Stimulated activated CD8-positive, alpha-beta memory T cell treated with anti-CD3 and anti-CD28 coated beads, Interleukin-2, amount 100 ng/mL, for 48 hours (primary cell): Measurements from ENCODE around the gene DBF4B.
"Not testable (repeated sequence)": the region's sequence is repeated elsewhere in the genome, so short reads cannot be mapped to it uniquely, and the experiment has no call there.

ENCODE experiments used
- DNase-seq, 2 donors: peaks; one replicate each; pipeline ENCODE4 v3.0.0-alpha.2; 2020; ENCODE audit warnings: low read depth in 2 of 2

Gene DBF4B

GRCh38 chr17:44734272-44734671 lies 25.8 kb downstream of the DBF4B start:
- no peak for DNase-seq

GRCh38 chr17:44736551-44737240 lies 28.2 kb downstream of the DBF4B start:
- no peak for DNase-seq

GRCh38 chr17:44738214-44738906 lies 29.9 kb downstream of the DBF4B start:
- DNase-seq = no peak

- DNase-seq = no peak
Observed at GRCh38 chr17:44741316-44741715, 32.9 kb downstream of the DBF4B start.

- no peak for DNase-seq
Observed at GRCh38 chr17:44745301-44745700, 36.8 kb downstream of the DBF4B start.

GRCh38 chr17:44745738-44746137 lies 37.3 kb downstream of the DBF4B start:
- not testable (repeated sequence) for DNase-seq

GRCh38 chr17:44747566-44747965 lies 39.1 kb downstream of the DBF4B start:
- no peak for DNase-seq

GRCh38 chr17:44749076-44749979 lies 40.9 kb downstream of the DBF4B start:
- no peak for DNase-seq

- no peak for DNase-seq
Observed at GRCh38 chr17:44749980-44750318, 41.5 kb downstream of the DBF4B start.

GRCh38 chr17:44751331-44751730 lies 42.9 kb downstream of the DBF4B start:
- DNase-seq = no peak

GRCh38 chr17:44751806-44752205 lies 43.3 kb downstream of the DBF4B start:
- DNase-seq = no peak

GRCh38 chr17:44752953-44753861 lies 44.7 kb downstream of the DBF4B start:
- no peak for DNase-seq

GRCh38 chr17:44754276-44754675 lies 45.8 kb downstream of the DBF4B start:
- DNase-seq = no peak

GRCh38 chr17:44755180-44755579 lies 46.7 kb downstream of the DBF4B start:
- not testable (repeated sequence) for DNase-seq

- no peak for DNase-seq
Observed at GRCh38 chr17:44757045-44757917, 48.8 kb downstream of the DBF4B start.

GRCh38 chr17:44757918-44758413 lies 49.5 kb downstream of the DBF4B start:
- DNase-seq = no peak

- DNase-seq = no peak
Observed at GRCh38 chr17:44758414-44759085, 50.1 kb downstream of the DBF4B start, which contains the start of gene ADAM11. Gene ADAM11 (plus strand): TSS chr17:44758988. CDS start chr17:44759200, 212 bp downstream.

- DNase-seq = no peak
Observed at GRCh38 chr17:44759086-44759915, 50.8 kb downstream of the DBF4B start.

- DNase-seq = no peak
Observed at GRCh38 chr17:44759916-44760243, 51.4 kb downstream of the DBF4B start.
